GM10248 (cell line): ENCODE data around the gene CELF4.
"Not testable (repeated sequence)": the region's sequence is repeated elsewhere in the genome, so short reads cannot be mapped to it uniquely, and the experiment has no call there.

Source experiments
- CTCF ChIA-PET: fragments of 300-600 bp; sonication (Branson Sonifier 250); formaldehyde crosslinking; extraction: SDS; loops from one replicate; lab custom pipeline; 2021; ENCODE audit warnings: antibody characterized with exemption; lab: Yijun Ruan, JAX
- POLR2A ChIA-PET: fragments of 350-650 bp; sonication (Branson Sonifier 250); formaldehyde crosslinking; extraction: SDS; loops from one replicate; lab custom pipeline; 2020; ENCODE audit warnings: antibody characterized with exemption; lab: Yijun Ruan, JAX
- DNase-seq: peaks from one replicate; pipeline ENCODE4 v3.0.0; 2012; ENCODE audit errors: extremely low spot score
- TF ChIP-seq, protein P1 (sequence below): IDR thresholded peaks from 2 replicates; pipeline ENCODE4 v1.5.1; 2012; ENCODE audit warnings: mild to moderate bottlenecking, low read depth; ENCODE audit errors: extremely low read depth, missing control alignments, control extremely low read depth

Gene CELF4

DNA sequence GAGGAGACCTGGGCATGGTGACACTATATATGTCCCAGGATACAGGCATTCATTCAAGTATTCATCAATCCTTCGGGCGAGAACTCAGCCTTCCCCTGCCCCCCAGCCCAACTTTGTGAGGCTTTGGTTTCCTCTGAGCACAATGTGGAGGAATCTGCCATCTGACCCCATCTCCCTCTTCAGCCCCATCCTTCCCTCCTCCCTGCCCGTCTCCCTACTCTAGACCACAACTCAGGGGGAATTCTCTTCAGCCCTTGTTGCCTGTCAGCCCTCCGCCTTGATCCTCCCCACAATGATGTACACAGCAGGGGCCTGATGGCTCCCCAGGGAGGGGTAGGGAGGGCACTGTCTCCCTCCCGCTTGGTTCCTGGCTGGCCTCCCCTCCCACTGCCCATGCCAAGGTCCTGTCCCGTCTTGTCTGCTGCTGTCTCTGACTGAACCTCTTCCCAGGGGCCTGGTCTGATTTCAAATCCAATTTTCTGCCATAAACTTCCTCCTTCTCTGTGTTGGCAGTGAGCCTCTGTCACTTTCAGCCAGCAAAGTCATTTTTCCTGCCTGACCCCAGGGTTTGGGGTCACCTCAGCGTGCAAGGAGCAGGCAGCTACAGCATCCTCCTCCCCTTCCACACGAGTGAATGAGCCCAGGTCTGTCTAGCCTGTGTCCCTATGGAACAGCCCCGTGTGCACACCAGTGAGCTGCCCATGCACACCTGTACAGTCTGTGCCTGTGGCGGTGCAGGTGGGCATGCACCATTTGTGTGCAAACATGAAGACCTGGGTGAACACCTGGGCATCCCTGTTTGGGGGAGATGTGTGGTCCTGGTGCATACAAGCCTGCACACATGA, 197.3 kb downstream of the CELF4 start:
- TF ChIP-seq, protein P1, sequence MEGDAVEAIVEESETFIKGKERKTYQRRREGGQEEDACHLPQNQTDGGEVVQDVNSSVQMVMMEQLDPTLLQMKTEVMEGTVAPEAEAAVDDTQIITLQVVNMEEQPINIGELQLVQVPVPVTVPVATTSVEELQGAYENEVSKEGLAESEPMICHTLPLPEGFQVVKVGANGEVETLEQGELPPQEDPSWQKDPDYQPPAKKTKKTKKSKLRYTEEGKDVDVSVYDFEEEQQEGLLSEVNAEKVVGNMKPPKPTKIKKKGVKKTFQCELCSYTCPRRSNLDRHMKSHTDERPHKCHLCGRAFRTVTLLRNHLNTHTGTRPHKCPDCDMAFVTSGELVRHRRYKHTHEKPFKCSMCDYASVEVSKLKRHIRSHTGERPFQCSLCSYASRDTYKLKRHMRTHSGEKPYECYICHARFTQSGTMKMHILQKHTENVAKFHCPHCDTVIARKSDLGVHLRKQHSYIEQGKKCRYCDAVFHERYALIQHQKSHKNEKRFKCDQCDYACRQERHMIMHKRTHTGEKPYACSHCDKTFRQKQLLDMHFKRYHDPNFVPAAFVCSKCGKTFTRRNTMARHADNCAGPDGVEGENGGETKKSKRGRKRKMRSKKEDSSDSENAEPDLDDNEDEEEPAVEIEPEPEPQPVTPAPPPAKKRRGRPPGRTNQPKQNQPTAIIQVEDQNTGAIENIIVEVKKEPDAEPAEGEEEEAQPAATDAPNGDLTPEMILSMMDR, result no peak
- POLR2A ChIA-PET, result interaction anchor here (0.5 kb wide), 1 partner anchor 808 kb away, joined by 3 read pairs; no protein-coding TSS in a partner anchor
- CTCF ChIA-PET, result no interaction called here
- DNase-seq, result no peak

DNA sequence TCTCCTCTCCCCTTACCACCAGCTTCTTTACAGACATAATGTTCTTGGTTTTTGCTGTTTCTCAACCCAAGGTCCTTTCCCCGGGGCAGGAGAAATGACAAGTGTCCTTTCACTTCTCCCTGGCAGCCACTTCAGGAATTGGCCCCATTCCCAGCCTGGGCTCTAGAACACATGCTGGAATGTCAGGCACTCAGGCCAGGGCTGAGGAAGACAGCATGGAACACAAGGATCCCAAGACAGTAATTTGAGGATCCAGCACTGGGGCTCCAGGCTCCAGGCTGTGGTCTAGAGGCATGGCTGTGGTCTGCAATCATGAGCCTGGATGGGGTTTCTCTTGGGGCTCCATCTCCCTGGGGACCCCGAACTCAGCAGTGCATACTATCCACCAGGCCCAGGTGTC, 201.4 kb downstream of the CELF4 start:
- CTCF ChIA-PET, result no interaction called here
- DNase-seq, result no peak
- TF ChIP-seq, protein P1, result no peak
- POLR2A ChIA-PET, result no interaction called here

DNA sequence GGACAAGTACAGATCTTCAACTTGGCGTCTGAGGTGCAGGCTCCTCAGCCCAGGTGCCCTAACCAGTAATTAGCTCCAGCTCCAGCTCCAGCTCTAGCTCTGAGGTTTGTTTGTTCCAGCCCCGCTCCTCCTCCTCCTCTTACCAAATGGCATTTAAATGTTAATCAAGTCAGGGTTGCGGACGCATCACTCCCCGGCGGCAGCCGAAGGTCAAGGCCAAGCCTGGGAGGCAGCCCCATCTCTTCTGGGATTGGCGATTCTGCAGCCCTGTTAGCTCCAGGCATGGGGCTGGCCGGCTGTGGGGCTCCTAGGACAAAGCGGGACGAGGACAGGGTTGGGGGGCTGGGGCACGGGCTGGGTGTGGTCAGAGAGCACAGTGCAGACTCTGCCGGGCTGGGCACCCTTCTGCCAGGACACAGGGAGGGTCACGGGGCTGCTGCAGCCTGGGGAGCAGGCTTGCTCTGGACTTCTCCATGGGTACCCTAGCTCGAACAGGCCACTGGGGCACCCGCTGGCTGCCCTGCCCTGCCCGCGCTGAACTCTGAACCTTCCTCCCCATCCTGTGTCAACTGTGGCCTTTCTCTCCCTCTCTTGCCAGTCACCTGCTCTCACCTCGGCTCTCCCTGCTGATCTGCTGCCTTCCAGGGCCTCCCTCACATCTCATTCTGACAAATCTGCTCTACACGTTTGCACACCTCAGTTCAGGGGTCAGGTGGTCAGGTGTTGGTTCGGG, 203.3 kb downstream of the CELF4 start:
- TF ChIP-seq, protein P1, result no peak
- DNase-seq, result no peak
- CTCF ChIA-PET, result interaction anchor here (2.9 kb wide), 1 partner anchor 19 kb away, joined by 7 read pairs; no protein-coding TSS in a partner anchor
- POLR2A ChIA-PET, result no interaction called here

DNA sequence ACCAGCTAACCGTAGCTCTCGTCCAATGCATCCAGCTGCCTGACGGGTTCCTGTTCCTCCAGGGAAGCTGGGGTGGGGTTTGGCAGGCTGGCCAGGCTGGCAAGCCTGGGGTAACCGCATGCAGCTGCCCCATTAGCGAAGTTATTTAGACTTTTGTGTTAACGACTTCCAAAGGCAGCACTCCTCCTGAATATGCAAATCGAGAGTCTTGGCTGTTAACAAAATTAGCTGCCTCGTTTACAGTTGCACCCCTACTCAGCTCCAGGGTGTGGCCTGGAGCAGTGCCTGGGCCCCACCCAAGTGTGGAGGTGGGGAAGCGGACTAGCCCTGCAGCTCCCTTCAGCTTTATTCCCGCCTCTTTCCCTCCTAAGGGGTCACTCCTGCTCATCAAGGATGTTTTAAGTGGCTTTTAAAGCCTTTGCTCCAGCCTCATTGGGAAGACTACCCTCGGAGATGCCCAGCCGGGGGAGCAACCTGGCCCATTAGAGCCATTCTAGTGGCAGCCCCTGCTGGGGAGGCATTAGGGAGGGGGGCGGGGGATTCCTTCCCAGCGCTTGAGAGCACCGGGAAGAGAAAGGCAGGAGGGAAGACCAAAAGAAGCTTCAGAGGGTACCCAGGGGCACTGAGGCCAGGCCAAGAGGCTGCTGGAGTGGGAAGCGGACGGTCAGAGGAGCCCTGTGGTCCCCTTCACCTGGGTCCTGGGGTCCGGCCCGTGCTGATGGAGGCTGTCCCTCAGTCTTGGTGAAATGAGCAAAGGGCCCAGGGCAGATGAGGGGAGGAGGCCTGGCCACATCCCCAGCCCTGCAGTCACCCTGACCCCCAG, 204.1 kb downstream of the CELF4 start:
- DNase-seq, result no peak
- CTCF ChIA-PET, result interaction anchor here (2.9 kb wide), 1 partner anchor 18 kb away, joined by 7 read pairs; no protein-coding TSS in a partner anchor

DNA sequence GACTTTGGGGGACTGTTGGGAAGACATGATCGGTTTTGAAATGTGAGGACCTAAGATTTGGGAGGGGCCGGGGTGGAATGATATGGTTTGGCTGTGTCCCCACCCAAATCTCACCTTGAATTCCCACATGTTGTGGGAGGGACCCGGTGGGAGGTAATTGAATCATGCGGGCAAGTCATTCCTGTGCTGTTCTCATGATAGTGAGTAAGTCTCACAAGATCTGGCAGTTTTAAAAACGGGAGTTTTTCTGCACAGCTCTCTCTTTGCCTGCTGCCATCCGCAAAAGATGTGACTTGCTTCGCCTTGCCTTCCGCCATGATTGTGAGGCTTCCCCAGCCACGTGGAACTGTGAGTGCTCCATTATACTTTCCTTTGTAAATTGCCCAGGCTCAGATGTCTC, 207.5 kb downstream of the CELF4 start:
- POLR2A ChIA-PET, DNase-seq: not testable (repeated sequence)
- CTCF ChIA-PET, result interaction anchor here (1.9 kb wide), 1 partner anchor 15 kb away, joined by 11 read pairs; no protein-coding TSS in a partner anchor

More for the DNA sequence above, 204.1 kb downstream of the CELF4 start:
- TF ChIP-seq, protein P1, result no peak
- POLR2A ChIA-PET, result no interaction called here

DNA sequence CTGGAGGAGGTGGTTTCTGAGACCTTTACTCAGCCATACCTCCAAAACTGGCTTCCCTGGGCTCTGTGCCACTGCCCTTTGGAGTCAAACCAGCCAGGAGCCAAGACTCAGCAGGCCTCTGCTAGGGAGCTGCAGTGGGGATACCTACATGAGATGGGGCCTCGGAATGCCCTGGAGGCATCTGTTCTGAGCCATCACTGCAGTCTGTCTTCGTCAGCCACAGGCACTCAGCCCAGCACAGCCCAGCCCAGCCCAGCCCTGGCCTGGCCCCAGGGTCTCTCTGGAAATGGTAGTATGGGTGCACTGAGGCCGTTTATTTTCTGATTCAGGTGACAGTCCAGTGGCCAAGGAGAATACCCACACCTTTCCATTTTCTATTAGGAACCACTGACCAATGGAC, 209.8 kb downstream of the CELF4 start:
- CTCF ChIA-PET, result no interaction called here
- TF ChIP-seq, protein P1, result no peak
- POLR2A ChIA-PET, result no interaction called here
- DNase-seq, result no peak
